Osteoblast (primary cell): ENCODE results near the gene KLHDC1. TPM values are rescaled to one million over a fixed set of nuclear protein-coding genes. Genes with fewer than 3 reads are reported as not detected.
"Not testable (repeated sequence)": the region's sequence is repeated elsewhere in the genome, so short reads cannot be mapped to it uniquely, and the experiment has no call there.

Experiments used
- DNase-seq: peaks from one replicate; pipeline ENCODE4 v3.0.0; 2011; ENCODE audit warnings: low spot score, mixed read lengths; ENCODE audit not compliant: insufficient read length; ENCODE audit errors: missing footprints
- H2AFZ ChIP-seq: 2 replicates; pipeline ENCODE4 v1.6.0; 2011; ENCODE audit warnings: mild to moderate bottlenecking, low read length
- H3K27ac ChIP-seq: 2 replicates; pipeline ENCODE4 v1.5.1; 2011; ENCODE audit warnings: mild to moderate bottlenecking, low read depth, low read length, moderate library complexity
- H3K27me3 ChIP-seq: 2 replicates; pipeline ENCODE4 v1.6.0; 2012; ENCODE audit warnings: mild to moderate bottlenecking, control low read depth, inconsistent platforms, low read length, moderate library complexity; ENCODE audit not compliant: insufficient read depth
- H3K36me3 ChIP-seq: 2 replicates; pipeline ENCODE4 v1.5.1; 2011; ENCODE audit warnings: mild to moderate bottlenecking, low read length, control low read depth, moderate library complexity; ENCODE audit not compliant: insufficient read depth
- H3K4me1 ChIP-seq: 2 replicates; pipeline ENCODE4 v1.5.1; 2011; ENCODE audit warnings: mild to moderate bottlenecking, low read length, control low read depth, moderate library complexity; ENCODE audit not compliant: insufficient read depth
- H3K4me2 ChIP-seq: 2 replicates; pipeline ENCODE4 v1.6.0; 2011; ENCODE audit warnings: mild to moderate bottlenecking, low read length; ENCODE audit not compliant: insufficient read depth
- H3K4me3 ChIP-seq: fragments of 200-600 bp; sonication (generic); 3 replicates; pipeline ENCODE4 v1.5.1; 2012; ENCODE audit warnings: mild to moderate bottlenecking, low read length, inconsistent platforms; ENCODE audit not compliant: insufficient read depth
- H3K79me2 ChIP-seq: 2 replicates; pipeline ENCODE4 v1.6.0; 2012; ENCODE audit warnings: mild to moderate bottlenecking, low read length, control low read depth, inconsistent platforms; ENCODE audit not compliant: insufficient read depth
- H3K9me3 ChIP-seq: 2 replicates; pipeline ENCODE4 v1.5.1; 2011; ENCODE audit warnings: low read depth, low read length, control low read depth
- H4K20me1 ChIP-seq: 2 replicates; pipeline ENCODE4 v1.6.0; 2012; ENCODE audit warnings: mild to moderate bottlenecking, low read length, control low read depth; ENCODE audit not compliant: insufficient read depth
- total RNA-seq: library from RNA; depleted of rRNA; stranded (reverse); fragments of >200 nt; gene quantifications from 2 replicates; pipeline ENCODE4 v1.2.3, GENCODE V29; 2012
- TF ChIP-seq, protein P1 (sequence below): IDR thresholded peaks from 2 replicates; pipeline ENCODE4 v1.5.1; 2011; ENCODE audit warnings: mild to moderate bottlenecking, low read depth, low read length, moderate library complexity; ENCODE audit errors: extremely low read depth

Gene KLHDC1
- total RNA-seq, 1 donor: 2.9 TPM

DNA sequence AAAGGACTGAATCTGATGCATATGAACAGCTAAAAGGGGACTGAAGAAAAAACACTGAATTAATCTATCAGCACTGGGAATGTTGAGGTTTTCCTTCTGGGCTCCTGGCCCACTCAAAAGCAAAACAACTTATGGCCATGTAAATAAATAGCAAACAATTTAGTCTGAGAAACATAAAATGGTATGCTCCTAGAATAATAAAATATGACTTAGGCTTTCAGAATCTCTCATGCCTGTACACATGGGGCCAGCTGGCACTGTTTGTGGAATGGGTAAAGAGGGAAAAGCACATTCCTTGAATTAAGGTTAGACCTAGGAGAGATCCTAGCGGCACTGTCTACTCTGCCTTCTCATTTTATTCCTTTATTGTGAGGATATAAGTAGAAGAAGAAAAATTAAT is 81.2 kb downstream of the KLHDC1 start:
- peak; percentile 37 for DNase-seq
- TF ChIP-seq, protein P1, sequence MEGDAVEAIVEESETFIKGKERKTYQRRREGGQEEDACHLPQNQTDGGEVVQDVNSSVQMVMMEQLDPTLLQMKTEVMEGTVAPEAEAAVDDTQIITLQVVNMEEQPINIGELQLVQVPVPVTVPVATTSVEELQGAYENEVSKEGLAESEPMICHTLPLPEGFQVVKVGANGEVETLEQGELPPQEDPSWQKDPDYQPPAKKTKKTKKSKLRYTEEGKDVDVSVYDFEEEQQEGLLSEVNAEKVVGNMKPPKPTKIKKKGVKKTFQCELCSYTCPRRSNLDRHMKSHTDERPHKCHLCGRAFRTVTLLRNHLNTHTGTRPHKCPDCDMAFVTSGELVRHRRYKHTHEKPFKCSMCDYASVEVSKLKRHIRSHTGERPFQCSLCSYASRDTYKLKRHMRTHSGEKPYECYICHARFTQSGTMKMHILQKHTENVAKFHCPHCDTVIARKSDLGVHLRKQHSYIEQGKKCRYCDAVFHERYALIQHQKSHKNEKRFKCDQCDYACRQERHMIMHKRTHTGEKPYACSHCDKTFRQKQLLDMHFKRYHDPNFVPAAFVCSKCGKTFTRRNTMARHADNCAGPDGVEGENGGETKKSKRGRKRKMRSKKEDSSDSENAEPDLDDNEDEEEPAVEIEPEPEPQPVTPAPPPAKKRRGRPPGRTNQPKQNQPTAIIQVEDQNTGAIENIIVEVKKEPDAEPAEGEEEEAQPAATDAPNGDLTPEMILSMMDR: no peak
- Histone ChIP-seq H4K20me1 (peaks cover 27% of the 10 kb centered on the region), H3K4me1 (peaks cover 18% of the 10 kb centered on the region), H3K27me3 (no peaks in the 10 kb centered on the region), H3K36me3 (peaks cover 48% of the 10 kb centered on the region), H3K9me3 (no peaks in the 10 kb centered on the region), H2AFZ (no peak overlapping the region), H3K27ac (no peak overlapping the region), H3K79me2 (peaks cover 22% of the 10 kb centered on the region), H3K4me2 (no peak overlapping the region), H3K4me3 (no peak overlapping the region)

DNA sequence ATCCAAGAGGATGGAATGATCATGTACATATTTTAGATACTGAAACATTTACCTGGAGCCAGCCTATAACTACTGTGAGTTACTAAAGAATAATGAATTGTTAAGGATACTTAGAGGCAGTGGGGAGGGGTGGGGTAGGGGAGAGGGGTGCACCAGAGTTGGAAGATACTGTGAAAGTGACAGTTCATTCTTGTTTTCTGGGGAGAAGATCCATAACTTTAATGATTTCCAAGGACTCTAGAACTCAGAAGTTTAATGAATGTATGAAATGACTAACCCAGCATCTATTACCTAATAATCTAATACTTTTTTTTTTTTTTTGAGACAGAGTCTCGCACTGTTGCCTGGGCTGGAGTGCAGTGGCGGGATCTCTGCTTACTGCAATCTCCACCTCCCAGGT is 85.5 kb downstream of the KLHDC1 start:
- Histone ChIP-seq H2AFZ (no peak overlapping the region), H3K4me3 (no peak overlapping the region), H3K27ac (no peak overlapping the region), H3K4me1 (no peaks in the 10 kb centered on the region), H3K9me3 (no peaks in the 10 kb centered on the region), H3K4me2 (no peak overlapping the region), H4K20me1 (no peaks in the 10 kb centered on the region), H3K79me2 (no peaks in the 10 kb centered on the region), H3K36me3 (peaks cover 71% of the 10 kb centered on the region), H3K27me3 (no peaks in the 10 kb centered on the region)
- DNase-seq: no peak
- TF ChIP-seq, protein P1: no peak

DNA sequence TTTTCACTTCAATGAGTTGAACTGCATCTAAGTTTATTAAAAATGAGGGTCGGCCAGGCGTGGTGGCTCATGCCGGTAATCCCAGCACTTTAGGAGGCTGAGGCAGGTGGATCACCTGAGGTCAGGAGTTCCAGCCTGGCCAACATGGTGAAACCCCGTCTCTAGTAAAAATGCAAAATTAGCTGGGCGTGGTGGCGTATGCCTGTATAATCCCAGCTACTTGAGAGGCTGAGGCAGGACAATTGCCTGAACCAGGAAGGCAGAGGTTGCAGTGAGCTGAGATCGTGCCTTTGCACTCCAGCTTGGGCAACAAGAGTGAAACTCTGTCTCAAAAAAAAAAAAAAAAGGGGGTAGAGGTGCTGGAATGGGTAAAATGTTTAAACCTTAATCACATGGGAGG is 88.1 kb downstream of the KLHDC1 start:
- H3K27me3 ChIP-seq, H3K9me3 ChIP-seq, H2AFZ ChIP-seq, H3K4me3 ChIP-seq, H3K79me2 ChIP-seq, H3K4me2 ChIP-seq, DNase-seq, H3K4me1 ChIP-seq, H4K20me1 ChIP-seq, H3K27ac ChIP-seq: not testable (repeated sequence)
- peaks cover 83% of the 10 kb centered on the region for H3K36me3 ChIP-seq

DNA sequence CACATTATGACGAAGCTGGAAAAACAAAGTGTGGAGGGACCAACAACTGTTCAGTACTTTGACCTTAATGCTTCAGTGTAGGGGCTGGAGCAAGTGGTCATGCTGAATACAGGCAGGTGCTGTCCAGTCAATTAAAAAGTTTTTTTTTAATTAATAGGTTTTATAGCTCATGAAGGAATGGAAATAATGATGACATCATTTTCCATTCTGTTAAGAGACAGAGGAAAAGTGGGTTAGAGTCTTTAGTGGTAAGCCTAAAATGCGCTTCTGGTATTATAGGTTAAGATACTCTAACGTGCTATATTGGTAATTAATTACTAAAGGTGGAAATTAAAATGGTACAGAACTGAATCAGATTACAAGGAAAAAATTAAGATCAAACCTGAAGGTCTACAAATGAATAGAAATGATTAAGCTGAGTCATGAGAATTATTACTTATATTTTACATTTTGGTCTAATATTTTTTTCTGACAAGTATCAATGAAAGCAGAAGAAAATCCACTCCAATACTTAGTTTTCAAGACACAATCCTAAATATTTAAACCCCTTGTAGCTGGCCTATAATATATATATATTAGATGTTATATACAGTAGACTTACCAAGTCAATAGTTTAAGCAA is 90.6 kb downstream of the KLHDC1 start:
- no peaks in the 10 kb centered on the region for H4K20me1 ChIP-seq
- H3K27ac ChIP-seq: no peak overlapping the region
- TF ChIP-seq, protein P1: no peak
- H3K27me3 ChIP-seq: no peaks in the 10 kb centered on the region
- no peak overlapping the region for H3K4me3 ChIP-seq
- H3K4me1 ChIP-seq: no peaks in the 10 kb centered on the region
- no peak for DNase-seq
- H3K36me3 ChIP-seq: peaks cover 88% of the 10 kb centered on the region
- peaks cover 3% of the 10 kb centered on the region for H3K79me2 ChIP-seq
- no peak overlapping the region for H2AFZ ChIP-seq
- no peak overlapping the region for H3K4me2 ChIP-seq
- H3K9me3 ChIP-seq: no peaks in the 10 kb centered on the region
